WTC11 (cell line): Measurements from ENCODE around the gene CTDSP2. TPM values are rescaled to one million over a fixed set of nuclear protein-coding genes. Genes with fewer than 3 reads are reported as not detected.

Experiments
- ATAC-seq: fragments of 200-7000 bp; cut with Tn5 transposase; 2 replicates; pipeline ENCODE4 v1.10.0; 2021; ENCODE audit warnings: mild to moderate bottlenecking, moderate library complexity
- CTCF ChIA-PET: fragments of 300-600 bp; sonication (Branson Sonifier 250); formaldehyde crosslinking; loops from one replicate; lab custom pipeline; 2021; ENCODE audit warnings: antibody characterized with exemption; lab: Charles Lee
- POLR2A ChIA-PET: fragments of 350-600 bp; sonication (Branson Sonifier 250); formaldehyde crosslinking; loops from one replicate; lab custom pipeline; 2021; ENCODE audit warnings: antibody characterized with exemption; lab: Charles Lee
- DNase-seq: peaks from one replicate; pipeline ENCODE4 v3.0.0; 2021; ENCODE audit warnings: low spot score
- H3K27ac Mint-ChIP-seq: 2 replicates; pipeline ENCODE4 v1.8.0; 2021; ENCODE audit warnings: mixed read lengths
- H3K27me3 Mint-ChIP-seq: 2 replicates; pipeline ENCODE4 v1.8.0; 2021; ENCODE audit warnings: low read depth, mild to moderate bottlenecking, moderate library complexity, mixed read lengths
- H3K36me3 Mint-ChIP-seq: 2 replicates; pipeline ENCODE4 v1.8.0; 2021; ENCODE audit warnings: mixed read lengths
- H3K4me1 Mint-ChIP-seq: 2 replicates; pipeline ENCODE4 v1.8.0; 2022; ENCODE audit warnings: mixed read lengths
- H3K4me3 Mint-ChIP-seq: 2 replicates; pipeline ENCODE4 v1.8.0; 2021; ENCODE audit warnings: mild to moderate bottlenecking, moderate library complexity, mixed read lengths
- H3K9me3 Mint-ChIP-seq: 2 replicates; pipeline ENCODE4 v1.8.0; 2021; ENCODE audit warnings: mixed read lengths
- CREB1 ChIP-seq: sonication (generic); formaldehyde crosslinking; IDR thresholded peaks from 2 replicates; pipeline ENCODE4 v1.8.0; 2023; ENCODE audit warnings: mild to moderate bottlenecking, missing genetic modification reagents
- ETV6 ChIP-seq: sonication (generic); formaldehyde crosslinking; IDR thresholded peaks from 2 replicates; pipeline ENCODE4 v1.8.1; 2022; ENCODE audit warnings: mild to moderate bottlenecking, missing genetic modification reagents
- GTF2I ChIP-seq: fragments of 250-450 bp; sonication (Bioruptor Pico); conservative IDR thresholded peaks from 2 replicates; pipeline ENCODE4 v1.4.0; 2021; ENCODE audit warnings: mild to moderate bottlenecking
- IRF2 ChIP-seq: sonication (generic); formaldehyde crosslinking; IDR thresholded peaks from 2 replicates; pipeline ENCODE4 v1.8.0; 2022; ENCODE audit warnings: low read depth, missing genetic modification reagents, borderline replicate concordance
- NR1H2 ChIP-seq: sonication (generic); formaldehyde crosslinking; IDR thresholded peaks from 2 replicates; pipeline ENCODE4 v1.9.0; 2021; ENCODE audit warnings: mild to moderate bottlenecking, moderate library complexity, missing genetic modification reagents
- NR2C2 ChIP-seq: sonication (generic); formaldehyde crosslinking; IDR thresholded peaks from 2 replicates; pipeline ENCODE4 v1.8.0; 2022; ENCODE audit warnings: mild to moderate bottlenecking, missing genetic modification reagents
- NR3C1 ChIP-seq: sonication (generic); formaldehyde crosslinking; conservative IDR thresholded peaks from 2 replicates; pipeline ENCODE4 v1.8.1; 2023; ENCODE audit warnings: low read depth, mild to moderate bottlenecking, missing genetic modification reagents
- TP53 ChIP-seq: sonication (generic); formaldehyde crosslinking; IDR thresholded peaks from 2 replicates; pipeline ENCODE4 v1.8.1; 2023; ENCODE audit warnings: mild to moderate bottlenecking, missing genetic modification reagents
- ZBTB21 ChIP-seq: sonication (generic); formaldehyde crosslinking; IDR thresholded peaks from 2 replicates; pipeline ENCODE4 v1.8.1; 2023; ENCODE audit warnings: mild to moderate bottlenecking, missing genetic modification reagents, borderline replicate concordance
- ZNF232 ChIP-seq: sonication (generic); formaldehyde crosslinking; IDR thresholded peaks from 2 replicates; pipeline ENCODE4 v1.8.0; 2022; ENCODE audit warnings: mild to moderate bottlenecking, missing genetic modification reagents
- ZNF396 ChIP-seq: fragments of 250-450 bp; sonication (Bioruptor Pico); IDR thresholded peaks from 2 replicates; pipeline ENCODE4 v1.8.0; 2021; ENCODE audit warnings: mild to moderate bottlenecking, moderate library complexity, borderline replicate concordance
- ZNF671 ChIP-seq: fragments of 250-450 bp; sonication (Bioruptor Pico); IDR thresholded peaks from 2 replicates; pipeline ENCODE4 v1.8.0; 2021; ENCODE audit warnings: mild to moderate bottlenecking
- total RNA-seq: library from RNA; stranded (reverse); gene quantifications from 3 replicates; pipeline ENCODE4 v1.2.3, GENCODE V29; 2021
- TF ChIP-seq, protein P1 (sequence below): sonication (generic); formaldehyde crosslinking; IDR thresholded peaks from 2 replicates; pipeline ENCODE4 v1.8.1; 2023; ENCODE audit warnings: mild to moderate bottlenecking, missing genetic modification reagents
- TF ChIP-seq, protein P2 (sequence below): sonication (generic); formaldehyde crosslinking; IDR thresholded peaks from 2 replicates; pipeline ENCODE4 v1.8.1; 2022; ENCODE audit warnings: low read depth, mild to moderate bottlenecking, moderate library complexity, missing genetic modification reagents, borderline replicate concordance
- TF ChIP-seq, protein P3 (sequence below): fragments of 250-450 bp; sonication (Bioruptor Pico); conservative IDR thresholded peaks from 2 replicates; pipeline ENCODE4 v1.9.0; 2021; ENCODE audit warnings: mild to moderate bottlenecking
- TF ChIP-seq, protein P4 (sequence below): sonication (generic); formaldehyde crosslinking; IDR thresholded peaks from 2 replicates; pipeline ENCODE4 v1.8.1; 2022; ENCODE audit warnings: mild to moderate bottlenecking, missing genetic modification reagents, moderate library complexity, borderline replicate concordance
- TF ChIP-seq, protein P5 (sequence below): sonication (generic); formaldehyde crosslinking; conservative IDR thresholded peaks from 2 replicates; pipeline ENCODE4 v1.8.1; 2023; ENCODE audit warnings: mild to moderate bottlenecking, low read depth, missing genetic modification reagents, moderate library complexity

Gene CTDSP2
- total RNA-seq, 1 experiment from 2014 or later, result 122 TPM

DNA sequence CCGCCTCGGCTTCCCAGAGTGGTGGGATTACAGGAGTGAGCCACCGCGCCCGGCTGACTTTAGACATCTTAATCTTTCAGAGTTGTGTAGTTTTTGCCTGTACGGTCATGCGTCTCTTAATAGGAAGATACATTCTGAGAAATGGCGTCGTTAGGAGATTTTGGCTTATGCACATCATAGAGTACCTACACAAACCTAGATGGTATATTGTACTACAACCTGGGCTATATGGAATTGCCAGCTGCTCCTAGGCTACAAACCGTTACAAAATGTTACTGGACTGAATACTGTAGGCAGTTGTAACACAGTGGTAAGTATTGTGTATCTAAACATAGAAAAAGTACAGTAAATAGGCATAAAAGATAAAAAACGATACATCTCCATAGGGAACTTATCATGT is 62.7 kb downstream of the CTDSP2 start:
- H3K4me1 Mint-ChIP-seq, result peaks cover 4% of the 10 kb centered on the region; the same call in 1 of the 2 replicates
- TF ChIP-seq, protein P1, sequence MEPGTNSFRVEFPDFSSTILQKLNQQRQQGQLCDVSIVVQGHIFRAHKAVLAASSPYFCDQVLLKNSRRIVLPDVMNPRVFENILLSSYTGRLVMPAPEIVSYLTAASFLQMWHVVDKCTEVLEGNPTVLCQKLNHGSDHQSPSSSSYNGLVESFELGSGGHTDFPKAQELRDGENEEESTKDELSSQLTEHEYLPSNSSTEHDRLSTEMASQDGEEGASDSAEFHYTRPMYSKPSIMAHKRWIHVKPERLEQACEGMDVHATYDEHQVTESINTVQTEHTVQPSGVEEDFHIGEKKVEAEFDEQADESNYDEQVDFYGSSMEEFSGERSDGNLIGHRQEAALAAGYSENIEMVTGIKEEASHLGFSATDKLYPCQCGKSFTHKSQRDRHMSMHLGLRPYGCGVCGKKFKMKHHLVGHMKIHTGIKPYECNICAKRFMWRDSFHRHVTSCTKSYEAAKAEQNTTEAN (CRISPR knock-in tag), result no peak
- TF ChIP-seq TP53 (CRISPR knock-in tag) (no peak), IRF2 (CRISPR knock-in tag) (no peak), CREB1 (CRISPR knock-in tag) (no peak), ZNF396 (CRISPR knock-in tag) (no peak), GTF2I (CRISPR knock-in tag) (no peak), ZBTB21 (no peak), ZNF671 (CRISPR knock-in tag) (no peak), NR1H2 (CRISPR knock-in tag) (no peak), NR3C1 (CRISPR knock-in tag) (no peak), ETV6 (CRISPR knock-in tag) (no peak), ZNF232 (CRISPR knock-in tag) (no peak)
- TF ChIP-seq, protein P2, sequence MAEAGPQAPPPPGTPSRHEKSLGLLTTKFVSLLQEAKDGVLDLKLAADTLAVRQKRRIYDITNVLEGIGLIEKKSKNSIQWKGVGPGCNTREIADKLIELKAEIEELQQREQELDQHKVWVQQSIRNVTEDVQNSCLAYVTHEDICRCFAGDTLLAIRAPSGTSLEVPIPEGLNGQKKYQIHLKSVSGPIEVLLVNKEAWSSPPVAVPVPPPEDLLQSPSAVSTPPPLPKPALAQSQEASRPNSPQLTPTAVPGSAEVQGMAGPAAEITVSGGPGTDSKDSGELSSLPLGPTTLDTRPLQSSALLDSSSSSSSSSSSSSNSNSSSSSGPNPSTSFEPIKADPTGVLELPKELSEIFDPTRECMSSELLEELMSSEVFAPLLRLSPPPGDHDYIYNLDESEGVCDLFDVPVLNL (CRISPR knock-in tag), result no peak
- TF ChIP-seq, protein P3, sequence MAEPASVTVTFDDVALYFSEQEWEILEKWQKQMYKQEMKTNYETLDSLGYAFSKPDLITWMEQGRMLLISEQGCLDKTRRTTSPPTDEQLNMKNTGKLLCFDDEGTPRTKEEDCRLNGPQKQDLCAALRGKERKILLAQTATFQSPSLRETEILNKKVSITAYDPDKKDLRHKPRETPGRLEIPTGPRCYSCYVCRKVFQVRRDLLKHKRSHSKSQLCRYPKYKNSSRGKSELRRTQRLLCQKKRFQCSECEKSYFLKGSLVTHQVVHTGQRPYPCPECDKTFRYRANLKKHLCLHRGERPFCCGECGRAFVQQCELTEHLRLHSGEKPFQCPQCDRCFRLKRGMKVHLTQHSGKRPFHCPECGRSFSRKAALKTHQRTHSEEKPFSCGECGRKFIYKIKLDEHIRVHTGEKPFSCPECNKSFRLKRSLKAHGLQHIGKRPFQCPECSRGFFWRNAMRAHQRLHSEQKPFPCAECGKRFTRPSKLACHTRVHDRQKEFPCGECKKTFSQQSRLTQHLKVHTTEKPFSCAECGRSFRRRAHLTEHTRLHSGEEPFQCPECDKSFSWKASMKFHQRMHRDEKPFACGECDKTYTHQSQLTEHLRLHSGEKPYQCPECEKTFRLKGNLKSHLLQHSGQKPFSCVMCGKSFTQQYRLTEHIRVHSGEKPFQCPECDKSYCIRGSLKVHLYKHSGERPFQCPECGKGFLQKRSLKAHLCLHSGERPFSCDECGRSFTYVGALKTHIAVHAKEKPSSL (CRISPR knock-in tag), result no peak
- TF ChIP-seq, protein P4, sequence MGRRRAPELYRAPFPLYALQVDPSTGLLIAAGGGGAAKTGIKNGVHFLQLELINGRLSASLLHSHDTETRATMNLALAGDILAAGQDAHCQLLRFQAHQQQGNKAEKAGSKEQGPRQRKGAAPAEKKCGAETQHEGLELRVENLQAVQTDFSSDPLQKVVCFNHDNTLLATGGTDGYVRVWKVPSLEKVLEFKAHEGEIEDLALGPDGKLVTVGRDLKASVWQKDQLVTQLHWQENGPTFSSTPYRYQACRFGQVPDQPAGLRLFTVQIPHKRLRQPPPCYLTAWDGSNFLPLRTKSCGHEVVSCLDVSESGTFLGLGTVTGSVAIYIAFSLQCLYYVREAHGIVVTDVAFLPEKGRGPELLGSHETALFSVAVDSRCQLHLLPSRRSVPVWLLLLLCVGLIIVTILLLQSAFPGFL (CRISPR knock-in tag), result no peak
- no peaks in the 10 kb centered on the region for H3K9me3 Mint-ChIP-seq
- ATAC-seq, result no peak
- H3K27ac Mint-ChIP-seq, result no peak overlapping the region
- DNase-seq, result no peak
- ChIA-PET POLR2A (no interaction called here), CTCF (interaction anchor here (1.0 to 1.7 kb wide), 3 partner anchors 24 to 31 kb away, joined by 6 to 13 read pairs (median 8); no protein-coding TSS in a partner anchor)
- H3K4me3 Mint-ChIP-seq, result peak overlapping the region; percentile 63
- H3K27me3 Mint-ChIP-seq, result no peaks in the 10 kb centered on the region
- peaks cover 35% of the 10 kb centered on the region for H3K36me3 Mint-ChIP-seq

DNA sequence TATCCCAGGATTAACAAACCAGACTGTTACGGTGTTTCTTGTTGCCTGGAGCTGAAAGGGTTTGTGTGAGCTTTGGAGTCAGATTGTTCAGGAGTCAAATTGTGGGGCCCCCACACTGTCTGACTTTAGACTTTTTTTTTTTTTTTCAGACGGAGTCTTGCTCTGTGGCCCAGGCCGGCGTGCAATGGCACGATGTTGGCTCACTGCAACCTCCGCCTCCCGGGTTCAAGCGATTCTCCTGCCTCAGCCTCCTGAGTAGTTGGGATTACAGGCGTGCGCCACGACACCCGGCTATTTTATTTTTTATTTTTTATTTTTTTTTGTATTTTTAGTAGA is 63.1 kb downstream of the CTDSP2 start:
- Mint-ChIP-seq H3K9me3 (no peaks in the 10 kb centered on the region), H3K27ac (0 out of 2 replicates have a peak overlapping the region, but pooled peaks have one; percentile 97), H3K4me1 (peaks cover 4% of the 10 kb centered on the region; the same call in 1 of the 2 replicates), H3K36me3 (peaks cover 31% of the 10 kb centered on the region), H3K4me3 (peak overlapping the region; percentile 100), H3K27me3 (no peaks in the 10 kb centered on the region)
- DNase-seq (no peak), ATAC-seq (no peak)
- ChIA-PET POLR2A (interaction anchor here (0.7 to 1.0 kb wide), 2 partner anchors 16 kb away, joined by 3 to 4 read pairs; partner anchors contain the start of gene CYP27B1), CTCF (interaction anchor here (0.6 to 2.8 kb wide), 15 partner anchors 11 to 200 kb away, joined by 3 to 17 read pairs (median 4); partner anchors contain the start of genes CYP27B1, EEF1AKMT3 and METTL1)
- TF ChIP-seq, protein P5, sequence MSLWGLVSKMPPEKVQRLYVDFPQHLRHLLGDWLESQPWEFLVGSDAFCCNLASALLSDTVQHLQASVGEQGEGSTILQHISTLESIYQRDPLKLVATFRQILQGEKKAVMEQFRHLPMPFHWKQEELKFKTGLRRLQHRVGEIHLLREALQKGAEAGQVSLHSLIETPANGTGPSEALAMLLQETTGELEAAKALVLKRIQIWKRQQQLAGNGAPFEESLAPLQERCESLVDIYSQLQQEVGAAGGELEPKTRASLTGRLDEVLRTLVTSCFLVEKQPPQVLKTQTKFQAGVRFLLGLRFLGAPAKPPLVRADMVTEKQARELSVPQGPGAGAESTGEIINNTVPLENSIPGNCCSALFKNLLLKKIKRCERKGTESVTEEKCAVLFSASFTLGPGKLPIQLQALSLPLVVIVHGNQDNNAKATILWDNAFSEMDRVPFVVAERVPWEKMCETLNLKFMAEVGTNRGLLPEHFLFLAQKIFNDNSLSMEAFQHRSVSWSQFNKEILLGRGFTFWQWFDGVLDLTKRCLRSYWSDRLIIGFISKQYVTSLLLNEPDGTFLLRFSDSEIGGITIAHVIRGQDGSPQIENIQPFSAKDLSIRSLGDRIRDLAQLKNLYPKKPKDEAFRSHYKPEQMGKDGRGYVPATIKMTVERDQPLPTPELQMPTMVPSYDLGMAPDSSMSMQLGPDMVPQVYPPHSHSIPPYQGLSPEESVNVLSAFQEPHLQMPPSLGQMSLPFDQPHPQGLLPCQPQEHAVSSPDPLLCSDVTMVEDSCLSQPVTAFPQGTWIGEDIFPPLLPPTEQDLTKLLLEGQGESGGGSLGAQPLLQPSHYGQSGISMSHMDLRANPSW (CRISPR knock-in tag), result no peak
- no peak for TF ChIP-seq NR2C2 (CRISPR knock-in tag)
